AG04449 (cell line): ENCODE results near the gene GRID1.

Experiments
- CTCF ChIA-PET: fragments of 350-600 bp; formaldehyde crosslinking; extraction: SDS; loops from one replicate; lab custom pipeline; 2021; ENCODE audit warnings: antibody characterized with exemption; lab: Yijun Ruan, JAX
- POLR2A ChIA-PET: fragments of 400-600, 350-600 bp; formaldehyde crosslinking; extraction: SDS; loops from one replicate; lab custom pipeline; 2020; ENCODE audit warnings: antibody characterized with exemption, inconsistent platforms; lab: Yijun Ruan, JAX
- DNase-seq: peaks from one replicate; pipeline ENCODE4 v3.0.0-alpha.2; 2010; ENCODE audit warnings: low read depth, low spot score
- H3K4me3 ChIP-seq: 2 replicates; pipeline ENCODE4 v1.5.1; 2011; ENCODE audit warnings: low read depth, mild to moderate bottlenecking, control low read depth, low read length
- TF ChIP-seq, protein P1 (sequence below): IDR thresholded peaks from one replicate; pipeline ENCODE4 v1.5.1; 2011; ENCODE audit warnings: mild to moderate bottlenecking, moderate library complexity, low read length, control low read depth, inconsistent platforms; ENCODE audit not compliant: insufficient read depth; ENCODE audit errors: missing control alignments

The GRID1 gene

DNA sequence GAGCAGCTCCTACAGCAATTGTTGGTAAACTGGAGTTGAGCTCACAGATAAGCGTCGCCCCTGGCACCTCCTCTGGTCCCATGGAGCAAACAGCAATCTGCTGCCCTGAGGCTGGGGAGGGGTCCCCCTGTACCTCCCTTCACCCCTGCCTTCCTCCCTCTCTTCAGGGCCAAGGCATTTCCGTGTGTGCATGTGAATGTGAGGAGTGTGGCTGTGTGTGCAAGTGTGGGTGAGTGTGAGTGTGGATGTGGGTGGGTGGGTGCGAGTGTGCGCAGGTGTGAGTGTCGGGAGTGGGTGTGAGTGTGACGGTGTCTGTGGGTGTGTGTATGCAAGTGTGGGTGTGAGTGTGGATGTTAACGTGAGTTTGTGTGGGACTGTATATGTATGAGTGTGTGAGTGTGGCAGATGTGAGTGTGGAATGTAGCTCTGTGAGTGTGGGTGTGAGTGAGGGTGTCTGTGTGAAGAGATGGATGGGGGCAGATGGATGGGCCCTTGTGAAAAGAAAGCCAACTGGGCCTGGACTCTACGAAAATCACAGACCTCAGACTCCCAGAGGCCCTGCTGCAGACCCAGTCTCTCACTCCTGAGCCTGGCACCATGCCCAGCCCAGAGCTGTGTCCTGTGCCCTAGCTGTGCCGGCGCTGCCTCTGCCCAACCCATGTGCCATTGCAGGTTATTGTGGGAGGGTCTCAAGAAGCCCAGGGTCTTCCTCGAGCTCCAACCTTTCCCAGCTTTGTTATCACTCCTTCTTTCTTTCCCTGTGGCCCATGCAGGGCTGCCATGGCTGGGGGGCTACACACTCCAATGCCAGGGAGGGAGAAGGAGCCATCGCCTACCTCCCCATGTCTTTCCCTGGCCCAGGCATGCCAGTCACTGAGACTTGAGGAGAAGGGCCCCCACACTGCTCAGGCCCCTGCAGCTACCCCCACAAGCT lies 73.9 kb downstream of the GRID1 start:
- POLR2A ChIA-PET, result no interaction called here
- no peak for DNase-seq
- CTCF ChIA-PET, result no interaction called here

DNA sequence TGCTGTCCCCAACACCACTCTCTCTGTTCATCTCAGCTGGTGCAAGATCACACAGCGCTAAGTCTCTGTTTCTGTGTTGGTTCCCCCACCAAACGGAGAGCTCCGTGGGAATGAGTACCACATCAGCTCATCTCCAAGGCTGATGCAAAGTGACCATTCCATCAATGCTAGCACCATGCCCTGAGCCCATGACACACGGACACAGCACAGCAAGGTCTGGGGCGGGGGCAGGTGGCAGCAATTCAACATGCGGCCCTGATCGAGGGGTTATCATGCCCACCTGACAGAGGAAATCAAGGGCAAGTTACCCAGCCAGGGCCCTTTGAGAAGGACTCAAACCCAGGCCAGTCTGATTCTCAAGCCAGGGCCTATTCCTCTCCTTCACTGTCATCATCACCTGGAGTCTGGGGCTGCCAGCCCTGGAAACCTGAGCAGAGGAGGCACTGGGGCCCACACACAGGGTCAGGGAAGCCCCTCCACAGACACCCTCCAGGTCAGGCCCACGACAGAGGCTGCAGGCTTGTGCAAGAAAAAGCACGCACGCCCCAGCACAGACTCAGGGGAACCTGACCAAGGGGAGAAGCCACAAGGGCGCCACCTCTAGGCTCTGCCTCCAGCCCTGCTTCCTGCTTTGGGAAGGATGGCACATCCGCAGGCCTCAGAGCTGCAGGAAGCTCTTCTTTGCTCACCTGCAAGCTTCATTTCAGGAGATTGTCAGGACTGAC lies 74.8 kb downstream of the GRID1 start:
- DNase-seq, result no peak
- H3K4me3 ChIP-seq, result no peak overlapping the region
- CTCF ChIA-PET, result no interaction called here
- POLR2A ChIA-PET, result no interaction called here
- TF ChIP-seq, protein P1, sequence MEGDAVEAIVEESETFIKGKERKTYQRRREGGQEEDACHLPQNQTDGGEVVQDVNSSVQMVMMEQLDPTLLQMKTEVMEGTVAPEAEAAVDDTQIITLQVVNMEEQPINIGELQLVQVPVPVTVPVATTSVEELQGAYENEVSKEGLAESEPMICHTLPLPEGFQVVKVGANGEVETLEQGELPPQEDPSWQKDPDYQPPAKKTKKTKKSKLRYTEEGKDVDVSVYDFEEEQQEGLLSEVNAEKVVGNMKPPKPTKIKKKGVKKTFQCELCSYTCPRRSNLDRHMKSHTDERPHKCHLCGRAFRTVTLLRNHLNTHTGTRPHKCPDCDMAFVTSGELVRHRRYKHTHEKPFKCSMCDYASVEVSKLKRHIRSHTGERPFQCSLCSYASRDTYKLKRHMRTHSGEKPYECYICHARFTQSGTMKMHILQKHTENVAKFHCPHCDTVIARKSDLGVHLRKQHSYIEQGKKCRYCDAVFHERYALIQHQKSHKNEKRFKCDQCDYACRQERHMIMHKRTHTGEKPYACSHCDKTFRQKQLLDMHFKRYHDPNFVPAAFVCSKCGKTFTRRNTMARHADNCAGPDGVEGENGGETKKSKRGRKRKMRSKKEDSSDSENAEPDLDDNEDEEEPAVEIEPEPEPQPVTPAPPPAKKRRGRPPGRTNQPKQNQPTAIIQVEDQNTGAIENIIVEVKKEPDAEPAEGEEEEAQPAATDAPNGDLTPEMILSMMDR, result no peak

More for the DNA sequence above, 73.9 kb downstream of the GRID1 start:
- no peak overlapping the region for H3K4me3 ChIP-seq
- TF ChIP-seq, protein P1, result no peak

DNA sequence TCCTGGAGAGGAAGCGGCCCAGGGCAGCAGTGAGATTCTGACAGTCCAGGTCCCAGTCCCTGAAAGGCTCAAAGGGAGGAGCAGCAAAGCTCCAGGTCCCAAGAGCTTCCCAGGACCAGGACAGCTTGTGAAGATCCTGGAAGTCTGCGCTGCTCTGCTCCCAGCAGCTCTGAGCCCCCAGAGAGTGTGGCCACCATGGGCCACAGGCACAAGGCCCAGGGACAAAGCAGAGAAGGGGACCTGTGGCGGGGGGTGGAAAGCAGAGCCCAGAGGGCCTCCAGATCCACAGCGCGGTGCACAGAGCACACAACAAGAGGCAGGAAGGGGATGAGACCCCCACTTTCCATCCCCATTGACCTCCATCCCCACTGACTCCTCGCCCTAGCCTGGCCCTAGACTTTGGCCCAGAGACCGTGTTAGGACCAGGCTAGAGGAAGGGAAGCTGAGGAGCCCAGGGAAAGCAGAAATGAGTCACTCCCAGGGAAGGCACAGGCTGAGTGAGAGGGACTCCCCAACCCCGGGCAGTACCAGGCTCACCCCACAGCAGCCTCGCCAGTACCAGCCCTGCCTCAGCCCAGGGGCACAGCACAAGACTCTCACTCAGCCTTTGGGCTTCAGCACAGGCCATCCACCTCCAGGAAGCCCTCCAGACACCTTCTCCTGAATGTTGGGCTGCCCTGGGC lies 75.5 kb downstream of the GRID1 start:
- DNase-seq, result no peak
- TF ChIP-seq, protein P1, result no peak
- ChIA-PET CTCF (no interaction called here), POLR2A (no interaction called here)
- H3K4me3 ChIP-seq, result no peak overlapping the region

DNA sequence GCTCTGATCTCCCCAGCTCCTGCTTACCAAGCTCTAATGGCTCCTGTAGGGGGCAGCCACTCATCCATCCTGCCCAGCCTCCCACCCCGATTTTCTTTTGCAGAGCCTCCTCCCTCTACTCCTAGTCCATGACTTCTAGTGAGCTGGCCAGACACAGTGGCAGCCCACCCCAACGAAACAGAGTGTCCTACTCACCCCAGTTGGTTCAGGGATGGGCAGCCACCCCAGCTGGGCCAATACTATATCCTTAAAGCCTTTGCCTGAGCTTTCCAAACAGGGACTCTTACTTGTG lies 77.1 kb downstream of the GRID1 start:
- DNase-seq, result no peak
- no peak overlapping the region for H3K4me3 ChIP-seq
- CTCF ChIA-PET, result no interaction called here
- TF ChIP-seq, protein P1, result no peak
- POLR2A ChIA-PET, result no interaction called here

DNA sequence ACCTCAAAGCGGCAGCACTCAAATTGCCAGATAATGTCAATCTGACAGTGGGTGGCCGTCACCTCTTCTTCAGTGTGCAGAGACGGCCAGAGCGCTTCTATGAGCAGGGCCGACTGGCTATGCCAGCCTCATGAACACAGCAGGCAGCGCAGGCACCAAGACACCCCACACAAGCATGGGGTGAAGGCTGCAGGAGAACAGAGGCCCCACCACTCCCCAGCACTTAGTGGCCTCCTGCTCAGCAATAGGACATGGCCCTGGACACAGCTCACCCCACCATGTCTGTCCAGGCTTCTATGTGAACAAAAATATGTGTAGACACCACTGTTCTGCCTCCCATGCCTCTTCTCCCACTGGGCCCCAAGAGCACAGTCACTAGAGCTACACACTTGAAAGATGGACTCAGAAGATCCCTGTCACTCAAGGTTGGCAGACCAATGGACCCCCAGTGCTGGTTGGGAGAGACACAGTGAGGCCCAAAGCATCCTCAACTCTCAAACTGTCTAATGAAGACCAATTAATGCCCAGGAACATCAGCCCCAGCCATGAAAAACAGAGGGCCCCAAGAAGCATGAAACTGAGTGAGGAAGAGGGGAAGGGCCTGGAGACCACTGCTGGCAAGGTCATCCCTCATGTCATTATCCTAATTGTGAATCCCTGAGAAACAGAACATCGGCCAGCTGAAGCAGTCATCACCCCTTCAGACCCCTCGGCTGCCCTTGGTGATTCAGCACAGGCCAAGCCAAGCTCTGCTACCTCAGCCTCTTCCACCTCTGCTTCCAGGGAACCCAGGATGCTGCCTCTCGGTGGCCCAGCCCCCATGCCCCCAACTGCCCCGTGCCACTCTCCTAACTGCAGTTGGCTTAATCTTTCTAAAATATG lies 77.7 kb downstream of the GRID1 start:
- no peak overlapping the region for H3K4me3 ChIP-seq
- POLR2A ChIA-PET, result no interaction called here
- CTCF ChIA-PET, result no interaction called here
- no peak for DNase-seq
- TF ChIP-seq, protein P1, result no peak
